Hepatocyte (in vitro differentiated cells): ENCODE measurements around the gene TNNC2. TPM values are rescaled to one million over a fixed set of nuclear protein-coding genes. Genes with fewer than 3 reads are reported as not detected.
A peak's percentile ranks its signal among the peaks of the same experiment; 100 is the strongest.

ENCODE experiments used
- DNase-seq: peaks from one replicate; pipeline ENCODE4 v3.0.0-alpha.2; 2016; ENCODE audit warnings: low spot score
- H2AFZ ChIP-seq: fragments of 200-600 bp; sonication (generic); 2 replicates; pipeline ENCODE4 v1.6.0; 2016; ENCODE audit warnings: antibody characterized with exemption, mild to moderate bottlenecking
- H3K27ac ChIP-seq: fragments of 200-600 bp; sonication (generic); 2 replicates; pipeline ENCODE4 v1.5.1; 2016; ENCODE audit warnings: mild to moderate bottlenecking
- H3K27me3 ChIP-seq: fragments of 200-600 bp; sonication (generic); 2 replicates; pipeline ENCODE4 v1.6.1; 2016
- H3K36me3 ChIP-seq: fragments of 200-600 bp; sonication (generic); replicated peaks from 2 replicates; pipeline ENCODE4 v1.5.1; 2016; ENCODE audit warnings: low read depth; ENCODE audit not compliant: insufficient read depth
- H3K4me1 ChIP-seq: fragments of 200-600 bp; sonication (generic); 2 replicates; pipeline ENCODE4 v1.5.1; 2016; ENCODE audit warnings: mild to moderate bottlenecking, moderate library complexity; ENCODE audit not compliant: insufficient read depth
- H3K4me2 ChIP-seq: fragments of 200-600 bp; sonication (generic); 2 replicates; pipeline ENCODE4 v1.6.0; 2016
- H3K4me3 ChIP-seq: fragments of 200-600 bp; sonication (generic); 2 replicates; pipeline ENCODE4 v1.5.1; 2016; ENCODE audit warnings: mild to moderate bottlenecking
- H3K79me2 ChIP-seq: fragments of 200-600 bp; sonication (generic); 2 replicates; pipeline ENCODE4 v1.6.0; 2017; ENCODE audit warnings: mild to moderate bottlenecking
- H3K9me2 ChIP-seq: fragments of 200-600 bp; sonication (generic); replicated peaks from 2 replicates; pipeline ENCODE4 v1.6.0; 2017; ENCODE audit warnings: mild to moderate bottlenecking; ENCODE audit not compliant: insufficient read depth
- H3K9me3 ChIP-seq: fragments of 200-600 bp; sonication (generic); 2 replicates; pipeline ENCODE4 v1.5.1; 2016; ENCODE audit warnings: low read depth, mild to moderate bottlenecking
- H4K20me1 ChIP-seq: fragments of 200-600 bp; sonication (generic); 2 replicates; pipeline ENCODE4 v1.6.0; 2016; ENCODE audit warnings: mild to moderate bottlenecking; ENCODE audit not compliant: insufficient read depth, poor library complexity, severe bottlenecking
- CTCF ChIP-seq: fragments of 200-600 bp; sonication (generic); IDR thresholded peaks from 2 replicates; pipeline ENCODE4 v1.5.1; 2016; ENCODE audit warnings: antibody characterized with exemption, mild to moderate bottlenecking; ENCODE audit not compliant: poor library complexity
- EZH2 ChIP-seq: fragments of 200-600 bp; sonication (generic); IDR thresholded peaks from 2 replicates; pipeline ENCODE4 v1.6.1; 2016; ENCODE audit warnings: antibody characterized with exemption, mild to moderate bottlenecking, borderline replicate concordance
- EZH2phosphoT487 ChIP-seq: fragments of 200-600 bp; sonication (generic); IDR thresholded peaks from one replicate; pipeline ENCODE4 v1.6.1; 2018; ENCODE audit warnings: antibody characterized with exemption, mild to moderate bottlenecking, low read depth, moderate library complexity; ENCODE audit not compliant: unreplicated experiment, severe bottlenecking
- WGBS: methylation state at CpG from one replicate; pipeline ENCODE4 v1.1.6; 2016; ENCODE audit warnings: low lambda C conversion rate; ENCODE audit errors: missing lambda C conversion rate; 5-methylcytosine and 5-hydroxymethylcytosine counted together
- polyA plus RNA-seq: library from polyadenylated mRNA; unstranded; fragments of >200 nt; fragmentation: Nextera tagmentation; extraction: Ambion mirVana; gene quantifications from 2 replicates; pipeline ENCODE4 v1.2.1, GENCODE V29; 2016
- total RNA-seq: library from RNA; depleted of rRNA; stranded (reverse); fragments of >200 nt; gene quantifications from 2 replicates; pipeline ENCODE4 v1.2.3, GENCODE V29; 2014

TNNC2 gene
- total and polyA plus RNA-seq, 2 experiments from 2014 or later: 0.51 to 0.63 TPM

GRCh38 chr20:45872626-45873025 lies 45.5 kb upstream of the TNNC2 start:
- TF ChIP-seq EZH2phosphoT487: no peak
- no peak for TF ChIP-seq CTCF
- TF ChIP-seq EZH2: no peak
- H4K20me1 ChIP-seq: no peaks in the 10 kb centered on the region
- no peaks in the 10 kb centered on the region for H3K79me2 ChIP-seq
- no peaks in the 10 kb centered on the region for H3K27me3 ChIP-seq
- H2AFZ ChIP-seq: no peak overlapping the region
- H3K36me3 ChIP-seq: no peaks in the 10 kb centered on the region
- H3K27ac ChIP-seq: no peak overlapping the region
- 85% methylated on average over 4 of the region's 4 CpGs for WGBS
- no peaks in the 10 kb centered on the region for H3K9me2 ChIP-seq
- H3K4me3 ChIP-seq: no peak overlapping the region
- H3K9me3 ChIP-seq: no peaks in the 10 kb centered on the region
- H3K4me2 ChIP-seq: no peak overlapping the region
- no peaks in the 10 kb centered on the region for H3K4me1 ChIP-seq
- DNase-seq: no peak

GRCh38 chr20:45867819-45868176 lies 40.7 kb upstream of the TNNC2 start:
- peaks cover 10% of the 10 kb centered on the region for H3K79me2 ChIP-seq
- H3K4me2 ChIP-seq: no peak overlapping the region
- no peaks in the 10 kb centered on the region for H3K9me2 ChIP-seq
- peak overlapping the region; percentile 67 for H3K27ac ChIP-seq
- H3K27me3 ChIP-seq: no peaks in the 10 kb centered on the region
- H3K9me3 ChIP-seq: no peaks in the 10 kb centered on the region
- no peak for DNase-seq
- no peaks in the 10 kb centered on the region for H4K20me1 ChIP-seq
- TF ChIP-seq CTCF (no peak), EZH2 (no peak), EZH2phosphoT487 (no peak)
- H3K4me1 ChIP-seq: no peaks in the 10 kb centered on the region
- H2AFZ ChIP-seq: no peak overlapping the region
- no peaks in the 10 kb centered on the region for H3K36me3 ChIP-seq
- no peak overlapping the region for H3K4me3 ChIP-seq

GRCh38 chr20:45867136-45867818 lies 40.2 kb upstream of the TNNC2 start:
- H3K4me2 ChIP-seq: no peak overlapping the region
- no peak for DNase-seq
- H2AFZ ChIP-seq: no peak overlapping the region
- H3K4me3 ChIP-seq: no peak overlapping the region
- no peaks in the 10 kb centered on the region for H3K4me1 ChIP-seq
- no peak for TF ChIP-seq EZH2
- TF ChIP-seq CTCF: no peak
- TF ChIP-seq EZH2phosphoT487: no peak
- no peaks in the 10 kb centered on the region for H4K20me1 ChIP-seq
- no peaks in the 10 kb centered on the region for H3K36me3 ChIP-seq
- peak overlapping the region; percentile 67 for H3K27ac ChIP-seq
- WGBS: 79% methylated on average over 6 of the region's 6 CpGs
- H3K79me2 ChIP-seq: peaks cover 10% of the 10 kb centered on the region
- H3K27me3 ChIP-seq: no peaks in the 10 kb centered on the region
- H3K9me3 ChIP-seq: no peaks in the 10 kb centered on the region
- no peaks in the 10 kb centered on the region for H3K9me2 ChIP-seq
